Osteoblast (primary cell): ENCODE data around the gene SERPINA6. TPM values are rescaled to one million over a fixed set of nuclear protein-coding genes. Genes with fewer than 3 reads are reported as not detected.
"Not testable (repeated sequence)": the region's sequence is repeated elsewhere in the genome, so short reads cannot be mapped to it uniquely, and the experiment has no call there.

ENCODE experiments used
- DNase-seq: peaks from one replicate; pipeline ENCODE4 v3.0.0; 2011; ENCODE audit warnings: low spot score, mixed read lengths; ENCODE audit not compliant: insufficient read length; ENCODE audit errors: missing footprints
- H2AFZ ChIP-seq: 2 replicates; pipeline ENCODE4 v1.6.0; 2011; ENCODE audit warnings: mild to moderate bottlenecking, low read length
- H3K27ac ChIP-seq: 2 replicates; pipeline ENCODE4 v1.5.1; 2011; ENCODE audit warnings: mild to moderate bottlenecking, low read depth, low read length, moderate library complexity
- H3K27me3 ChIP-seq: 2 replicates; pipeline ENCODE4 v1.6.0; 2012; ENCODE audit warnings: mild to moderate bottlenecking, control low read depth, inconsistent platforms, low read length, moderate library complexity; ENCODE audit not compliant: insufficient read depth
- H3K36me3 ChIP-seq: 2 replicates; pipeline ENCODE4 v1.5.1; 2011; ENCODE audit warnings: mild to moderate bottlenecking, low read length, control low read depth, moderate library complexity; ENCODE audit not compliant: insufficient read depth
- H3K4me1 ChIP-seq: 2 replicates; pipeline ENCODE4 v1.5.1; 2011; ENCODE audit warnings: mild to moderate bottlenecking, low read length, control low read depth, moderate library complexity; ENCODE audit not compliant: insufficient read depth
- H3K4me2 ChIP-seq: 2 replicates; pipeline ENCODE4 v1.6.0; 2011; ENCODE audit warnings: mild to moderate bottlenecking, low read length; ENCODE audit not compliant: insufficient read depth
- H3K4me3 ChIP-seq: fragments of 200-600 bp; sonication (generic); 3 replicates; pipeline ENCODE4 v1.5.1; 2012; ENCODE audit warnings: mild to moderate bottlenecking, low read length, inconsistent platforms; ENCODE audit not compliant: insufficient read depth
- H3K79me2 ChIP-seq: 2 replicates; pipeline ENCODE4 v1.6.0; 2012; ENCODE audit warnings: mild to moderate bottlenecking, low read length, control low read depth, inconsistent platforms; ENCODE audit not compliant: insufficient read depth
- H3K9me3 ChIP-seq: 2 replicates; pipeline ENCODE4 v1.5.1; 2011; ENCODE audit warnings: low read depth, low read length, control low read depth
- H4K20me1 ChIP-seq: 2 replicates; pipeline ENCODE4 v1.6.0; 2012; ENCODE audit warnings: mild to moderate bottlenecking, low read length, control low read depth; ENCODE audit not compliant: insufficient read depth
- total RNA-seq: library from RNA; depleted of rRNA; stranded (reverse); fragments of >200 nt; gene quantifications from 2 replicates; pipeline ENCODE4 v1.2.3, GENCODE V29; 2012
- TF ChIP-seq, protein P1 (sequence below): IDR thresholded peaks from 2 replicates; pipeline ENCODE4 v1.5.1; 2011; ENCODE audit warnings: mild to moderate bottlenecking, low read depth, low read length, moderate library complexity; ENCODE audit errors: extremely low read depth

The SERPINA6 gene
- total RNA-seq, 1 donor: not detected

DNA sequence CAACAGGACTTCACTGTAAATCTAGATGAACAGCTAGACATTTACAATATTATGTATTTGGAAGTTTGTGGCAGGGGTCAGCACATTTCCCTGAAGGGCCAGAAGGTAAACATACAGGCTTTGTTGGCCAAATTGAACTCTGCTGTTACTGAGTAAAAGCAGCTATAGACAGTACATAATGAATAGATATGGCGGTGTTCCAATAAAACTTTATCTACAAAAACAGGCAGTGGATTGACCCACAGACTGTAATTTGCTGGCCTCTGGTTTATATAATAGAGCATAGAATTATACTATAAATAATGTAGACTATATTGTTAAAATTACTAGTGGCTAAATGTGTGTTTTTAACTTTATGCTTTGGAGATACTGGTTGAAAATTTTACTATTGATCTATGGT is 55.8 kb downstream of the SERPINA6 start:
- Histone ChIP-seq H2AFZ (no peak overlapping the region), H3K4me2 (no peak overlapping the region), H3K4me1 (no peaks in the 10 kb centered on the region), H3K79me2 (no peaks in the 10 kb centered on the region), H3K36me3 (no peaks in the 10 kb centered on the region), H3K27me3 (no peaks in the 10 kb centered on the region), H3K4me3 (no peak overlapping the region), H4K20me1 (no peaks in the 10 kb centered on the region), H3K9me3 (no peaks in the 10 kb centered on the region), H3K27ac (no peak overlapping the region)
- TF ChIP-seq, protein P1, sequence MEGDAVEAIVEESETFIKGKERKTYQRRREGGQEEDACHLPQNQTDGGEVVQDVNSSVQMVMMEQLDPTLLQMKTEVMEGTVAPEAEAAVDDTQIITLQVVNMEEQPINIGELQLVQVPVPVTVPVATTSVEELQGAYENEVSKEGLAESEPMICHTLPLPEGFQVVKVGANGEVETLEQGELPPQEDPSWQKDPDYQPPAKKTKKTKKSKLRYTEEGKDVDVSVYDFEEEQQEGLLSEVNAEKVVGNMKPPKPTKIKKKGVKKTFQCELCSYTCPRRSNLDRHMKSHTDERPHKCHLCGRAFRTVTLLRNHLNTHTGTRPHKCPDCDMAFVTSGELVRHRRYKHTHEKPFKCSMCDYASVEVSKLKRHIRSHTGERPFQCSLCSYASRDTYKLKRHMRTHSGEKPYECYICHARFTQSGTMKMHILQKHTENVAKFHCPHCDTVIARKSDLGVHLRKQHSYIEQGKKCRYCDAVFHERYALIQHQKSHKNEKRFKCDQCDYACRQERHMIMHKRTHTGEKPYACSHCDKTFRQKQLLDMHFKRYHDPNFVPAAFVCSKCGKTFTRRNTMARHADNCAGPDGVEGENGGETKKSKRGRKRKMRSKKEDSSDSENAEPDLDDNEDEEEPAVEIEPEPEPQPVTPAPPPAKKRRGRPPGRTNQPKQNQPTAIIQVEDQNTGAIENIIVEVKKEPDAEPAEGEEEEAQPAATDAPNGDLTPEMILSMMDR: no peak
- DNase-seq: no peak

DNA sequence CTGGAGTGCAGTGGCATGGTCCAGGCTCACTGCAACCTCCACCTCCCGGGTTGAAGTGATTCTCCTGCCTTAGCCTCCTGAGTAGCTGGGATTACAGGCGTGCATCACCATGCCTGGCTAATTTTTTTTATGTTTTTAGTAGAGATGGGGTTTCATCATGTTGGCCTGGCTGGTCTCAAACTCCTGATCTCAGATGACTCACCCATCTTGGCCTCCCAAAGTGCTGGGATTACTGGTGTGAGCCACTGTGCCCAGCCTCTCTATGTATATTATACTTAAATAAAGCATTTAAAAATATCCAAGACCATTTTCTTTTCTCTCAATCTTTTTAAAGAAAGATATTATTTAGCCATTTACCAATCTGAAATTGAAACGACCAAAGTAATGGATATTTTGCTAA is 58.9 kb downstream of the SERPINA6 start:
- not testable (repeated sequence) for H3K36me3 ChIP-seq, H3K27me3 ChIP-seq, DNase-seq, H3K4me1 ChIP-seq, H3K4me3 ChIP-seq, H2AFZ ChIP-seq, H3K79me2 ChIP-seq, H3K4me2 ChIP-seq, H4K20me1 ChIP-seq, H3K9me3 ChIP-seq, H3K27ac ChIP-seq

Other genes with a start within 250 kb of the SERPINA6 start
- gene DDX24, start 242.1 kb downstream of the SERPINA6 start, total RNA-seq: 112 and 134 TPM in 2 replicates
- 9.8 and 11.5 TPM in 2 replicates for gene IFI27L1, start 242.0 kb downstream of the SERPINA6 start, total RNA-seq
- gene IFI27, start 212.6 kb downstream of the SERPINA6 start, total RNA-seq: 80.7 and 87.8 TPM in 2 replicates
- 69.5 and 76.7 TPM in 2 replicates for gene IFI27L2, start 193.7 kb downstream of the SERPINA6 start, total RNA-seq
- under 0.01 and 0.29 TPM in 2 replicates for gene PPP4R4, start 149.0 kb downstream of the SERPINA6 start, total RNA-seq
- gene SERPINA10, start 30.1 kb downstream of the SERPINA6 start, total RNA-seq: not detected in 2 replicates
- gene SERPINA2, start 43.4 kb upstream of the SERPINA6 start, total RNA-seq: not detected in 2 replicates
- 0.29 and 1.4 TPM in 2 replicates for gene SERPINA1, start 65.3 kb upstream of the SERPINA6 start, total RNA-seq
- not detected in 2 replicates for gene SERPINA11, start 129.5 kb upstream of the SERPINA6 start, total RNA-seq
- gene SERPINA9, start 152.9 kb upstream of the SERPINA6 start, total RNA-seq: under 0.01 and 0.29 TPM in 2 replicates
- not detected in 2 replicates for gene SERPINA12, start 186.1 kb upstream of the SERPINA6 start, total RNA-seq
- not detected in 2 replicates for gene SERPINA4, start 238.1 kb upstream of the SERPINA6 start, total RNA-seq